Liver (tissue), 3 donors: Measurements from ENCODE around the gene DAGLA.

Experiments used
- ATF3 ChIP-seq: IDR thresholded peaks from 2 replicates; pipeline ENCODE4 v1.6.1; 2016; ENCODE audit warnings: antibody characterized with exemption
- CTCF ChIP-seq: fragments of 150-350 bp; IDR thresholded peaks from 2 replicates; pipeline ENCODE4 v1.5.1; 2017; ENCODE audit warnings: improper control_type of control experiment, low read depth, low read length; ENCODE audit not compliant: missing input control
- donor health status: healthy.
- donor health status: healthy.

GRCh38 chr11:61687420-61687819 lies 7.2 kb downstream of the DAGLA start:
- no peak for TF ChIP-seq CTCF
- no peak for TF ChIP-seq ATF3
